Cardiac muscle cell (in vitro differentiated cells and primary cell): Measurements from ENCODE around the gene NFIA. TPM values are rescaled to one million over a fixed set of nuclear protein-coding genes. Genes with fewer than 3 reads are reported as not detected.

ENCODE experiments used
- DNase-seq, 2 donors: peaks; one replicate each; pipeline versions ENCODE4 v3.0.0 to v3.0.0-alpha.2; 2010 to 2017; ENCODE audit warnings: low read depth in 1 of 2, low spot score in 1 of 2
- H3K27ac ChIP-seq: fragments of 200-600 bp; sonication (generic); 2 replicates; pipeline ENCODE4 v1.5.1; 2016
- H3K27me3 ChIP-seq: fragments of 200-600 bp; sonication (generic); 2 replicates; pipeline ENCODE4 v1.6.0; 2016; ENCODE audit warnings: control low read depth
- H3K36me3 ChIP-seq: fragments of 200-600 bp; sonication (generic); 2 replicates; pipeline ENCODE4 v1.5.1; 2016; ENCODE audit warnings: control low read depth
- H3K4me1 ChIP-seq: fragments of 200-600 bp; sonication (generic); 2 replicates; pipeline ENCODE4 v1.8.1; 2017; ENCODE audit warnings: low read depth, mild to moderate bottlenecking, mixed run types
- H3K4me3 ChIP-seq: fragments of 200-600 bp; sonication (generic); 2 replicates; pipeline ENCODE4 v1.5.1; 2016; ENCODE audit warnings: mild to moderate bottlenecking
- H3K9me3 ChIP-seq: fragments of 200-600 bp; sonication (generic); 2 replicates; pipeline ENCODE4 v1.5.1; 2017; ENCODE audit warnings: low read depth, mild to moderate bottlenecking, control low read depth
- polyA plus RNA-seq: library from polyadenylated mRNA; unstranded; fragments of >200 nt; fragmentation: Nextera tagmentation; extraction: Ambion mirVana; gene quantifications from 2 replicates; pipeline ENCODE4 v1.2.1, GENCODE V29; 2016
- total RNA-seq: library from RNA; depleted of rRNA; stranded (reverse); fragments of >200 nt; gene quantifications from 2 replicates; pipeline ENCODE4 v1.2.3, GENCODE V29; 2016
- TF ChIP-seq, protein P1 (sequence below): IDR thresholded peaks from 2 replicates; pipeline ENCODE4 v1.5.1; 2012; ENCODE audit warnings: low read depth, mild to moderate bottlenecking, low read length

The NFIA gene
- total and polyA plus RNA-seq, 2 experiments from 2014 or later: 10.1 to 12.0 TPM

DNA sequence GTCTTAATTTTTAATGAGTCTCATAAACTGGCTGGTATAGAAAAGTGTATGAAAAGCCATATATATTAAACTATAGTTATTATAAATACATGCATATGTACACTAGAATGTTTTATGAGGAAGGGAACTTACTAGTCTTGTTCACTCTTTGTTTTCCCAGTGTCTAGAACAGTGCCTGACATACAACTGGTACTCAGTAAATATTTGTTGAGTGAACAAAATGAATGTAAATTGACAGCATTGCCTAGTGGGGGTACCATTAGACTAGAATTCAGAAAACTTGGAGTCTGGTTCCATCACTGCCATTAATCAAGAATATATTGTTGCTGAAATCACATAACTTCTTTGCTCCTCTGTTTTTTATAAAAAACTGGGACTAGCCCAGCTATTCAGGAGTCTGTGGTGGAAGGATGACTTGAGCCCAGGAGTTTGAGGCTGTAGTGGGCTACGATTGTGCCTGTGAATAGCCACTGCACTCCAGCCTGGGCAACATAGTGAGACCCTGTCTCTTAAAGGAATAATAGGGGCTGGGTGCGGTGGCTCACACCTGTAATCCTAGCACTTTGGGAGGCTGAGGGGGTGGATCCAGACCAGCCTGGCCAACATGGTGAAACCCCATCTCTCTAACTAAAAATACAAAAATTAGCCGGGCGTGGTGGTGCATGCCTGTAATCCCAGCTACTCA, 51.1 kb downstream of the NFIA start:
- Histone ChIP-seq H3K4me3 (no peak overlapping the region), H3K27me3 (no peaks in the 10 kb centered on the region), H3K27ac (no peak overlapping the region), H3K36me3 (no peaks in the 10 kb centered on the region), H3K9me3 (no peaks in the 10 kb centered on the region), H3K4me1 (no peaks in the 10 kb centered on the region)
- TF ChIP-seq, protein P1, sequence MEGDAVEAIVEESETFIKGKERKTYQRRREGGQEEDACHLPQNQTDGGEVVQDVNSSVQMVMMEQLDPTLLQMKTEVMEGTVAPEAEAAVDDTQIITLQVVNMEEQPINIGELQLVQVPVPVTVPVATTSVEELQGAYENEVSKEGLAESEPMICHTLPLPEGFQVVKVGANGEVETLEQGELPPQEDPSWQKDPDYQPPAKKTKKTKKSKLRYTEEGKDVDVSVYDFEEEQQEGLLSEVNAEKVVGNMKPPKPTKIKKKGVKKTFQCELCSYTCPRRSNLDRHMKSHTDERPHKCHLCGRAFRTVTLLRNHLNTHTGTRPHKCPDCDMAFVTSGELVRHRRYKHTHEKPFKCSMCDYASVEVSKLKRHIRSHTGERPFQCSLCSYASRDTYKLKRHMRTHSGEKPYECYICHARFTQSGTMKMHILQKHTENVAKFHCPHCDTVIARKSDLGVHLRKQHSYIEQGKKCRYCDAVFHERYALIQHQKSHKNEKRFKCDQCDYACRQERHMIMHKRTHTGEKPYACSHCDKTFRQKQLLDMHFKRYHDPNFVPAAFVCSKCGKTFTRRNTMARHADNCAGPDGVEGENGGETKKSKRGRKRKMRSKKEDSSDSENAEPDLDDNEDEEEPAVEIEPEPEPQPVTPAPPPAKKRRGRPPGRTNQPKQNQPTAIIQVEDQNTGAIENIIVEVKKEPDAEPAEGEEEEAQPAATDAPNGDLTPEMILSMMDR: no peak
- no peak for DNase-seq

DNA sequence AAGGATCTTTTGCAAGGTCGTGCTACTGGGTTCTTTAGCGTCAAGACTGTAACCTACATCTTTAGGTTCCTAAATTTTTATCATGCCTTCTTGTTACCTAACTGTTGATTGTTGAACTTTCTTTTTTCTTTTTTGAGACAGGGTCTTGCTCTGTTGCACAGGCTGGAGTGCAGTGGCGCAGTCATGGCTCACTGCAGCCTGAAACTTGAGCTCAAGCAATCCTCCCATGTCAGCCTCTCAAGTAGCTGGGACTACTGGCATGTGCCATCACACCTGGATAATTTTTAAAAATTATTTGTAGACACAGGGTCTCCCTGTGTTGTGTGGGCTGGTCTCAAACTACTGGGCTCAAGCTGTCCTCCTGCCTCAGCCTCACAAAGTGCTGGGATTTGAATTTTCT, 52.9 kb downstream of the NFIA start:
- H3K27ac ChIP-seq: no peak overlapping the region
- no peaks in the 10 kb centered on the region for H3K4me1 ChIP-seq
- DNase-seq: no peak
- H3K27me3 ChIP-seq: no peaks in the 10 kb centered on the region
- H3K9me3 ChIP-seq: no peaks in the 10 kb centered on the region
- TF ChIP-seq, protein P1: no peak
- no peaks in the 10 kb centered on the region for H3K36me3 ChIP-seq
- H3K4me3 ChIP-seq: no peak overlapping the region

DNA sequence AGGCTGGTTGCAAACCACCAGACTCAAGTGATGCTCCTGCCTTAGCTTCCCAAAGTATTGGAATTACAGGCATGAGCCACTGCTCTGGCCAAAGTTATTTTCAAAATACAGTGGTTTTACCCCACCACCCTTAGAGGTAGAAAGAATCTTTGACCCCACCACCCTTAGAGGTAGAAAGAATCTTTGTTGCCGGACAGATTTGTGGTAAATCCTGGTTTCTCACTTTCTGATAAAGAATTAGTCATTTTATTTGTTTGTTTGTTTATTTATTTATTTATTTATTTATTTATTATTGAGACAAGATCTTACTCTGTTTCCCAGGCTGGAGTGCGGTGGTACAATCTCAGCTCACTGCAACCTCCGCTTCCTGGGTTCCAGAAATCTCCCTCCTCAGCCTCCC, 55.9 kb downstream of the NFIA start:
- no peak overlapping the region for H3K27ac ChIP-seq
- H3K27me3 ChIP-seq: no peaks in the 10 kb centered on the region
- DNase-seq: no peak
- TF ChIP-seq, protein P1: no peak
- H3K36me3 ChIP-seq: no peaks in the 10 kb centered on the region
- no peaks in the 10 kb centered on the region for H3K9me3 ChIP-seq
- no peaks in the 10 kb centered on the region for H3K4me1 ChIP-seq
- no peak overlapping the region for H3K4me3 ChIP-seq

DNA sequence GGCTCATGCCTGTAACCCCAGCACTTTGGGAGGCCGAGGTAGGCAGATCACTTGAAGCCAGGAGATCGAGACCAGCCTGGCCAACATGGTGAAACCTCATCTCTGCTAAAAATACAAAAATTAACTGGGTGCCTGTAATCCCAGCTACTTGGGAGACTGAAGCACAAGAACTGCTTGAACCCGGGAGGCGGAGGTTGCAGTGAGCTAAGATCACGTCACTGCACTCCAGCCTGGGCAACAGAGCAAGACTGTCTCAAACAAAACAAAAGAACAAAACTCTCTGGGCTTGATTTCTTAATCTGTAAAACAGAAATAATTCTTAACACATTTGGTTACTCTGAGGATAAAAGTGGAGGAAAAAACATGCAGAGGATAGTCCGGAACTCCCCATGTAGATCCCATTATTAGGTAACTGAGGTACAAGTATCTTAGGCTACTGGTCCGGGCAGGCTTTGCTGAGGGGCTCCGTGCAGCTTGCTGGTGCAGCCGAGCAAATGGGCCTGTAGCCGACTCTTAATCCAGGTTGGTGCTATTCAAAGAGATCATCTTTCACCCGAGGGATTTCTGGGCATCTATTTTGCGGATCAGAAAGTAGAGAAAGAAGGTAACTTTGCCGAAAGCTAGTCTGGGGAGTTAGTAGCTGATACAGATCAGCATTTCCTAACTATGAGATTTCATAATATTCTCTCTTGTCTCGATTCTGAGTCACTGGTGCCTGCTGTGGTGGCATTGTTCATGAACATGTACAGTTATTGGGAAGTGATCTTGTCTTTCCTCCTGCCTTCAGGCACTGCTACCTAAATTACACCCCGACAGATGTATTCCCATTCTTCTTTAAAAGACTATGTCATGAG, 56.8 kb downstream of the NFIA start:
- TF ChIP-seq, protein P1: no peak
- H3K4me1 ChIP-seq: no peaks in the 10 kb centered on the region
- peak in 1 of 2 donors; percentile 58 for DNase-seq
- no peaks in the 10 kb centered on the region for H3K36me3 ChIP-seq
- no peak overlapping the region for H3K4me3 ChIP-seq
- no peaks in the 10 kb centered on the region for H3K9me3 ChIP-seq
- H3K27ac ChIP-seq: no peak overlapping the region
- H3K27me3 ChIP-seq: no peaks in the 10 kb centered on the region

DNA sequence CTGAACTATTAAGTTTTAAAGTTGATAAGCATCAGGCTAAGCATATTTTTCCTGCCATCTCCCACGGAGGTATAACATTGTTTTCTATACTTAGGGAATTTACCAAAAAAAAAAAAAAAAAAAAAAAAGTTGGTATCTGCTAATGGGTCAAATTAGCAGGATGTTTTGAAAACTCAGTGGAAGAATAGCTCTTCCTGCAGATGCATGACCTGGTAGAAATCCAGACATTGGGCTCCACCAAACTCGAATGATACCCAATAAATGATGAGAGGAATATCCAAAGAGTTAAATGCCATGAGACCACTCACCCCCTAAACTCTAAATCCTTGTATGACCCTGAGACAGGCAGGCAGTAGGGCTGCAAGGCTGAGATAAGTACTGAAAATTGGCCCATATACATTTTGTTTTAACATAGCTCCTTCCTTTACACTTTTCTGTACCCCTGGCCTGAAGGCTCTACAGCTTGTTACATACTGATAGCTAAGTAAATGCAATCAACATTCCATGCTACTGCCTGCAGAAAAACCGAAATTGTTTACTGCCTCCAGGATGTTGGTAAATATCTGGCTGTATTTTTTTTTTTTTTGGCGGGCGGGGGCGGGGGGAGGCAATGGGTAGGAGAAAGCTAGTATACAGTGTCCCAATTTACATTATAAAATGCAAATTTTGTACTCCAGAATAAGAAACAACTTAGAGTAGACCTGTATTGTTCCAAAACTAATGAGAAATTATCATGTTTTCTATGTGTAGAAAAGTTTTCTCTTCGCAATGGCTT, 57.6 kb downstream of the NFIA start:
- H3K27me3 ChIP-seq: no peaks in the 10 kb centered on the region
- TF ChIP-seq, protein P1: no peak
- no peak overlapping the region for H3K4me3 ChIP-seq
- DNase-seq: no peak
- H3K27ac ChIP-seq: no peak overlapping the region
- H3K9me3 ChIP-seq: no peaks in the 10 kb centered on the region
- H3K36me3 ChIP-seq: no peaks in the 10 kb centered on the region
- no peaks in the 10 kb centered on the region for H3K4me1 ChIP-seq
